Measurements from ENCODE around the gene HS6ST1.
A peak's percentile ranks its signal among the peaks of the same experiment; 100 is the strongest.
"Not testable (repeated sequence)": the region's sequence is repeated elsewhere in the genome, so short reads cannot be mapped to it uniquely, and the experiment has no call there.

Gene HS6ST1

DNA sequence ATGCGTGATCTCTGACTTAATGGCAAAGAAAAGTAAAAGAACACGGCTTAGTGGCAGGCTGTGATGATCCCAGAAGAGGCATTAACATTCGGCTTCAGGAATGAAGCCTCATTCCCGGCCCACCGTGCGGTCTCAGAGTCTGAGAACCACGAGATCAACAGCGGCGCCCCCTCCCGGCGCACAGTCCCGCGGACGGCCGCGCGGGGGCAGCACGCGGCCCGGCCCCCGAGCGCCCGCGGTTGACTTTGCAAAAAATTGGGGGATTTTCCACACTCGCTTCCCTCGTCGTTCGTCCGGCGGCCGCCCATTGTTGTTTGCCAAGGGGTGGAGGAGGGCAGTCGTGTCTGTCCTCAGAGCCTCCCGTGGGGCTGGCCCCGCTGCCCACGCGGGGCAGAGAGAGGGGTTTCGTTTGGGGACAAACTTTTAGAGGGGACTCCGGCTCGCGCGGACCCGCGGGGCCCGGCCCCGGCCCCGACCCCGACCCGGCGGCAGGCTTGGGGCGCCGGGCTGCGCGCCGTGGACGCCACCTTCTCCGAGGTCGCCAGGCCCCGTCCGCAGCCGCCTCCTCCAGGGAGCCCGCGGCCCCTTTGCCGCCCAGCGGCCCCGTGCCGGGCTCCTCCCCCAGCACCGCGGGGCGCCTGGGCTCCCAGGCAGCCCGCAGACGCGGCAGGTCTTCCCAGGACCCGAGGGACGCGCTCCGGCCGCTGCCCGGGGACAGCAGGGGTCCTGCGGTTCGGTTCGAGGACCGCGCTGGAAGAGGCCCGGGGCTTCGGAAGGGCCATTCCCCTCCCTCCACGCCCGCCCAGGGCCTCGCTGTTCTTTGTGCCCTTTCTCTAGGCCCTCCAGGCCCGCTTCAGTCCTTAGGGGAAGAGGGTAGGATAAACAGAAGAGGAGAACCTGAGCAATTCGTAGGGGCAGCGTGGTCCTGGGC, 3.4 kb upstream of the HS6ST1 start:
- DNase-seq: peak; percentile 48

- DNase-seq: no peak
Measured at GRCh38 chr2:128320906-128321771, 2.5 kb upstream of the HS6ST1 start.

DNA sequence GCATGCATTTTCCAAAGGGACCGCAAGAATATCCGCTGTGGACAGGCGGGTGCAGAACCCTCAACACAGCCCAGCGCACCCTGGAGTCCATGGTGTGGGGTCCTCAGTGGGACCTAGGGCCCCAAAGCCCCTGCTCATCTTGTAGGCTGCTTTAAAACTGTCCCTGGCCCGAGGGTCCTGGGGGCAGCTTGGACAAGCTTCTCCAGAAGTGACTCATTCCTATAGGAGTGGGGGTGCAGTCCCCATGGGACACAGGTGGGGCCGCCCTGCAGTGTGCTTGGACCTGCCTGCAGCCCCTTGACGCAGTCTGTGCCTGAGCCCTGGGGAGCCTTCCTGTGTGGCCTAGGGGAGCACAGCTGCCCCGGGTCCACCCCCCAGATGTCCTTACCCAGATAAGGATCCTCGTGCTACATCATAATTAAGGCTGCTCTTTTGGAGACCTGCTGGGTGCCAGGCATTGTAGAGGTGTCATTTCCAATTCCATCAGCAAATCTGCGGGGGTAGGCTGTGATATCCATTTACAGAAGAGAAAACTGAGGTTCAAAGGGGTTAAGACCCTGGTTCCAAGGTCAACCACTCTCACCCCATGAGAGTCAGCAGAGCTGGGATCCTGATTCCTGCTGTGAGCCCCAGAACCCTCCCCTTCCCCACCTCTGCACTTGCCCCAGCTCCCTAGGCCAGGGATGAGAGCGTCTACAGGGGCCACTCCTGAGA, 1.7 kb upstream of the HS6ST1 start:
- no peak for DNase-seq

GRCh38 chr2:128319631-128320191, 1.0 kb upstream of the HS6ST1 start:
- no peak for DNase-seq

GRCh38 chr2:128318245-128318644, 423 bp downstream of the HS6ST1 start:
- not testable (repeated sequence) for DNase-seq

DNA sequence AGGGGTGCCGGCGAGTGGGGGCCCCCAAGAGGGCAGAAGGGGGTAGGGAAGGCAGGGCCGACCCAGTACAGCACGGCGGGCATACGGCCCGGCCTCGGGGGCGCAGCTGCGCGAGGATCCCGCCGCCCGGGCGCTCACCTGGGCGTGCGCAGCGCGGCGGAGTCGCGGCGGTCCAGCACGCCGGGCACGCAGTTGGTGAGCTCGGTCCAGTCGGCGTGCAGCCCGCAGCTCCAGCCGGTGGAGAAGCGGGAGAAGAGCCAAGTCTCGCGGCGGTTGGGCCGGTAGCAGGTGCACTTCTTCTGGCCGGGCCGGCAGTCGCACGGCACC, 806 bp downstream of the HS6ST1 start:
- not testable (repeated sequence) for DNase-seq

GRCh38 chr2:128317181-128317898, 1.3 kb downstream of the HS6ST1 start:
- no peak for DNase-seq

DNA sequence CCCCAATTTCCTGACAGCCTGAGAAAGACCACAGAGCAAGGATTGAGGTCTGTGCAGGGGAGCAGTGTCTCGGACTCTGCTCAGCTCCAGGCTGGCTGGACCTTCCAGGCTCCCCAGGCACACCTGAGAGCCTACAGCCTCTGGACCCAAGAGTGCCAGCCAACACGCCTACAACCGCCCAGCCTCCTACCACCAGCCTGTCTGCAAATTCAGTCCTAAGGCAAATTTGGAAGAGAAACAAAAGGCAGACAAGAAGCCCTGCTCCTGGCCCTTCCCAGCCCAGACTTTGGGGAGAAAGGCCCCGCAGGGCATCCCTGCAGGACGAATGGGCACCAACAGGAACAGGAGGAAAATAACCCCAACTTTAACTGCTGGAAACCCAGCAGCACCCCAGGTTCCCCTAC, 1.9 kb downstream of the HS6ST1 start:
- DNase-seq: no peak

- no peak for DNase-seq
Measured at GRCh38 chr2:128315829-128316776, 2.6 kb downstream of the HS6ST1 start.

GRCh38 chr2:128315122-128315828, 3.4 kb downstream of the HS6ST1 start:
- DNase-seq: no peak

DNA sequence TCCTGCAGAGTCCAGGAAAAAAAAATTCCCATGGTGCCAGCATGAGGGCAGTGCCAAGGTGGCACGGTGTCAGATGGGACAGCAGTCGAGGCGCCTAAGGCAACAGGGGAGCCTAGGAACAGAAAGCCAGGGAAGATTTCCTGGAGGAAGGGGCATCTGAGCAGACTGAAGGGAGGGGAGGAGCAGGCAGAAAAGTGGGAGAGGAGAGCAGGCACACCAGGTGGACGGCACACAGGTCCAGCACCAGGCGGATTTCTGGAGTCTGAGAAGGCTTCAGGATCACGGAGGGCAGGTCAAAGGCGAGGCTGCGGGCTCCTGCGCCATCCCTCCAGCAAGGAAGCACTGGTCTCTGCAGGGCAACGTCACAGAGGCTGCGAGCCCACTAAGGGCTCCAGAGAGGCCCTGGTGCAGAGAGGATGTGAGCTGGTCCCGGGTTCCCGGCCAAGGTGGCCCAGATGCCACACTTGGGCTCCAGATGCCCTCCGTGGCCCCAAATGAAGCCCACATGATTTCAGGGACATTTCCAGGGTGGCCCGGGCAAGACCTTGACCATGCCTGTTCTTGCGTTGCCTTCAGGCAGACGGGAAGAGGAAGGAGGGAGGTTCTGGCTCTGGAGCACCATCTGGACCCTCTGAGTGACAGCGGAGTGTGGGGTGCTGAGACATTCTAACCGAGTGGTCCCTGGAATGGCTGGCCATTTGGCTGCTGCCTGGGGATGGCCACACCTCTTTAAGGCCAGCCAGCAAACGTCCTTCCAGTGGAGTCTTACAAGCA, 4.1 kb downstream of the HS6ST1 start:
- DNase-seq: no peak

- DNase-seq: no peak
Measured at GRCh38 chr2:128313931-128314347, 4.7 kb downstream of the HS6ST1 start.

- no peak for DNase-seq
Measured at GRCh38 chr2:128313091-128313836, 5.4 kb downstream of the HS6ST1 start.

DNA sequence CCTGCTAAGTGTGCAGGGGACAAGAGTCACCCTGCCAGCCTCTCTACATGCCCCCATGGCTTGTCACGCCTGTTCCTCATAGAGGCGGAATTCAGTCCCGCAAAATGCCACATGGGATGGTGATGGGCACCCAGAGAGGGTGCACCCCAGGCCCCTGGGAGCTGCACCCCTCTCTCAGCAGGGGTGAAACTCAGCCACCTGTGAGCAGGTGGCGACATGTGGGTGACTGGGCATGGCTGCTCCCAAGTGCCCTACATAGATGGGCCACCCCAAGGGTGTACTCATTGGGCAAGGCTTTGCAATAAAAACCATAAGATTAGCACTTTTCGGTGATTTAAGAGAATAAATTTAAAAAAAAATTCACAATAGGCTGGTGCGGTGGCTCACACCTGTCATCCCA, 6.3 kb downstream of the HS6ST1 start:
- DNase-seq: no peak

- DNase-seq: no peak
Measured at GRCh38 chr2:128311755-128312341, 6.8 kb downstream of the HS6ST1 start.

DNA sequence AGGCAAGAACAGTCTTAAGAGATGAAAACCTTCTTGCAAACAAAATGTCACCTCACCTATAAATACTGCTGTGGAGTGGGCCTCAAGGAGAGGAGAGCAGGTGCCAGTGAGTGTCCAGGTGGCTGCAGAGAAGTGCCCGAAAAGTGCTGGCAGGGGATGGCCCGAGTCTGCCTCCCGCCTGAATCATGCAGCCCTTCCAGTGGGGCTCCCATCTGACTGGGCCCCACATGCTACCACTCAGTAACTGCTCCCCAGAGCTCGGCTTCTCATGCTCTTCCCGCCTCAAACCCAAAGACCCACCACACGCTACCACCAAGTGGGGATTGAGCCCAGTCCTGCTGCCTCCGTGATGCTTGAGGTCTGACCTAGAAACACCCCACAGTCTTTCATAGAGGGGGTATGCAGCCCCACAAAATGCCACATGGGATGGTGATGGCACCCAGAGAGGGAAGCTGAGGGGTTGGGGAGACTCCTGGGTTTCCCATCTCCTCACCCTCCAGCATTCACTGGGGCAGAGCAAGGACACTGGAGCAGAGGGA, 7.4 kb downstream of the HS6ST1 start:
- no peak for DNase-seq

DNA sequence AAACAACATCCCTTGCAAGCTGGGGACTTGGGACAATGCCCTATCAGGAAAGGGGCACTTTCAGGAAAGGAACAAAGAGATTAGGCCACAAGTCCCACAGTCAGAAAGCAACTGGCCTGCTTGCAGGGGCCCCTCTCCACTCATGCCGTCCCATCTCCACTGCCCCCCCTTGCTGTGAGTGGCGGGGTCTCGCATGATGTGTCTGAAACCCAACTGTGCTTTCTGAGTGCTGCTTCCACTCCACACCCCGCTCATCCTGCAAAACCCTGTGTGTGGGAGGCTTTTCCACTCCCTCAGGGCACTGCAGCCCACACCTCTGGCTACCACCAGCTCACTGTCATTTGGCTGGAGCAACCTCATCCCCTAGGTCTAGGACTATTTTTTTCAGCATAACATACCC, 7.9 kb downstream of the HS6ST1 start:
- no peak for DNase-seq

- DNase-seq: peak; percentile 29
Measured at GRCh38 chr2:128310094-128310716, 8.5 kb downstream of the HS6ST1 start.

All from SHP77 treated with DMSO at 0.1 percent for 48 hours (cell line).